Measurements from ENCODE around the gene TMEM81.

Gene TMEM81

GRCh38 chr1:205128050-205128449, 43.8 kb upstream of the TMEM81 start:
- H3K9me3 ChIP-seq (ENCODE audit: low read length): no peaks in the 10 kb centered on the region
- H3K9me2 ChIP-seq (ENCODE audit: low read depth, low read length): no peaks in the 10 kb centered on the region
- no peaks in the 10 kb centered on the region for H4K20me1 ChIP-seq (ENCODE audit: insufficient read depth, low read length)
- no peak overlapping the region for H3K4me2 ChIP-seq (ENCODE audit: low read length)
- no peak for TF ChIP-seq EZH2 (IDR thresholded peaks at IDR 0.05; ENCODE audit: borderline replicate concordance, low read length)
- no peak overlapping the region for H3K4me3 ChIP-seq (ENCODE audit: low read depth, low read length, poor library complexity, severe bottlenecking)
- no peak overlapping the region for H3K27ac ChIP-seq (ENCODE audit: low read depth, low read length, poor library complexity, severe bottlenecking)
- H3K9ac ChIP-seq (ENCODE audit: low read length): no peak overlapping the region
- H3K36me3 ChIP-seq (ENCODE audit: insufficient read depth, low read length): no peaks in the 10 kb centered on the region
- no peaks in the 10 kb centered on the region for H3F3A ChIP-seq (ENCODE audit: insufficient read depth, low read length)
- no peaks in the 10 kb centered on the region for H3K79me2 ChIP-seq (ENCODE audit: insufficient read depth, low read length)
- no peak overlapping the region for H2AFZ ChIP-seq (ENCODE audit: low read length)
- H3K27me3 ChIP-seq (ENCODE audit: insufficient read depth, low read length): 0 out of 2 replicates have a peak, but pooled peaks cover 5% of the 10 kb centered on the region
- peaks cover 11% of the 10 kb centered on the region for H3K4me1 ChIP-seq (ENCODE audit: insufficient read depth, low read length, severe bottlenecking)

- no peaks in the 10 kb centered on the region for H4K20me1 ChIP-seq (ENCODE audit: insufficient read depth, low read length)
- no peaks in the 10 kb centered on the region for H3K9me2 ChIP-seq (ENCODE audit: low read depth, low read length)
- no peak overlapping the region for H3K4me3 ChIP-seq (ENCODE audit: low read depth, low read length, poor library complexity, severe bottlenecking)
- no peaks in the 10 kb centered on the region for H3K9me3 ChIP-seq (ENCODE audit: low read length)
- TF ChIP-seq CTCF (IDR thresholded peaks at IDR 0.05; ENCODE audit: low read length): no peak
- no peak for TF ChIP-seq EZH2 (IDR thresholded peaks at IDR 0.05; ENCODE audit: borderline replicate concordance, low read length)
- no peak overlapping the region for H2AFZ ChIP-seq (ENCODE audit: low read length)
- H3K9ac ChIP-seq (ENCODE audit: low read length): no peak overlapping the region
- H3F3A ChIP-seq (ENCODE audit: insufficient read depth, low read length): no peaks in the 10 kb centered on the region
- no peak overlapping the region for H3K4me2 ChIP-seq (ENCODE audit: low read length)
- H3K27ac ChIP-seq (ENCODE audit: low read depth, low read length, poor library complexity, severe bottlenecking): no peak overlapping the region
- H3K4me1 ChIP-seq (ENCODE audit: insufficient read depth, low read length, severe bottlenecking): peaks cover 15% of the 10 kb centered on the region
- H3K36me3 ChIP-seq (ENCODE audit: insufficient read depth, low read length): no peaks in the 10 kb centered on the region
- H3K27me3 ChIP-seq (ENCODE audit: insufficient read depth, low read length): 0 out of 2 replicates have a peak, but pooled peaks cover 5% of the 10 kb centered on the region
- H3K79me2 ChIP-seq (ENCODE audit: insufficient read depth, low read length): no peaks in the 10 kb centered on the region
Observed at GRCh38 chr1:205127646-205128045, 43.4 kb upstream of the TMEM81 start.

- peaks cover 21% of the 10 kb centered on the region for H3K79me2 ChIP-seq (ENCODE audit: insufficient read depth, low read length)
- H3K27ac ChIP-seq (ENCODE audit: low read depth, low read length, poor library complexity, severe bottlenecking): no peak overlapping the region
- no peaks in the 10 kb centered on the region for H3K9me3 ChIP-seq (ENCODE audit: low read length)
- peak overlapping the region; percentile 80 for H2AFZ ChIP-seq (ENCODE audit: low read length)
- no peaks in the 10 kb centered on the region for H3K36me3 ChIP-seq (ENCODE audit: insufficient read depth, low read length)
- H3K27me3 ChIP-seq (ENCODE audit: insufficient read depth, low read length): no peaks in the 10 kb centered on the region
- peaks cover 35% of the 10 kb centered on the region for H3K4me1 ChIP-seq (ENCODE audit: insufficient read depth, low read length, severe bottlenecking)
- no peaks in the 10 kb centered on the region for H4K20me1 ChIP-seq (ENCODE audit: insufficient read depth, low read length)
- no peak overlapping the region for H3K9ac ChIP-seq (ENCODE audit: low read length)
- H3K4me2 ChIP-seq (ENCODE audit: low read length): peak overlapping the region; percentile 1; the same call in 1 of the 2 replicates
- no peak for TF ChIP-seq EZH2 (IDR thresholded peaks at IDR 0.05; ENCODE audit: borderline replicate concordance, low read length)
- TF ChIP-seq CTCF (IDR thresholded peaks at IDR 0.05; ENCODE audit: low read length): no peak
- H3K9me2 ChIP-seq (ENCODE audit: low read depth, low read length): no peaks in the 10 kb centered on the region
- no peaks in the 10 kb centered on the region for H3F3A ChIP-seq (ENCODE audit: insufficient read depth, low read length)
- no peak overlapping the region for H3K4me3 ChIP-seq (ENCODE audit: low read depth, low read length, poor library complexity, severe bottlenecking)
Observed at GRCh38 chr1:205124726-205125125, 40.5 kb upstream of the TMEM81 start.

- Histone ChIP-seq H3K4me1 (ENCODE audit: insufficient read depth, low read length, severe bottlenecking) (peaks cover 38% of the 10 kb centered on the region), H3K36me3 (ENCODE audit: insufficient read depth, low read length) (0 out of 2 replicates have a peak, but pooled peaks cover 5% of the 10 kb centered on the region), H3K27ac (ENCODE audit: low read depth, low read length, poor library complexity, severe bottlenecking) (peak overlapping the region; percentile 74), H3K4me3 (ENCODE audit: low read depth, low read length, poor library complexity, severe bottlenecking) (peak overlapping the region; percentile 76), H3K27me3 (ENCODE audit: insufficient read depth, low read length) (no peaks in the 10 kb centered on the region), H3F3A (ENCODE audit: insufficient read depth, low read length) (no peaks in the 10 kb centered on the region), H3K9me2 (ENCODE audit: low read depth, low read length) (no peaks in the 10 kb centered on the region), H3K4me2 (ENCODE audit: low read length) (peak overlapping the region; percentile 89), H3K9me3 (ENCODE audit: low read length) (no peaks in the 10 kb centered on the region), H4K20me1 (ENCODE audit: insufficient read depth, low read length) (no peaks in the 10 kb centered on the region), H2AFZ (ENCODE audit: low read length) (peak overlapping the region; percentile 77), H3K9ac (ENCODE audit: low read length) (peak overlapping the region; percentile 87), H3K79me2 (ENCODE audit: insufficient read depth, low read length) (peaks cover 36% of the 10 kb centered on the region)
- TF ChIP-seq CTCF (IDR thresholded peaks at IDR 0.05; ENCODE audit: low read length) (0 out of 2 replicates have a peak, but pooled peaks have one; percentile 21), EZH2 (IDR thresholded peaks at IDR 0.05; ENCODE audit: borderline replicate concordance, low read length) (no peak)
Observed at GRCh38 chr1:205122489-205122882, 38.2 kb upstream of the TMEM81 start.

Data from OCI-LY1 (cell line).